ENCODE measurements around the gene KCNH5.

Gene KCNH5

GRCh38 chr14:62734831-62735230 lies 310.4 kb downstream of the KCNH5 start:
- no peak for FAIRE-seq

GRCh38 chr14:62722406-62722805 lies 322.9 kb downstream of the KCNH5 start:
- FAIRE-seq: no peak

DNA sequence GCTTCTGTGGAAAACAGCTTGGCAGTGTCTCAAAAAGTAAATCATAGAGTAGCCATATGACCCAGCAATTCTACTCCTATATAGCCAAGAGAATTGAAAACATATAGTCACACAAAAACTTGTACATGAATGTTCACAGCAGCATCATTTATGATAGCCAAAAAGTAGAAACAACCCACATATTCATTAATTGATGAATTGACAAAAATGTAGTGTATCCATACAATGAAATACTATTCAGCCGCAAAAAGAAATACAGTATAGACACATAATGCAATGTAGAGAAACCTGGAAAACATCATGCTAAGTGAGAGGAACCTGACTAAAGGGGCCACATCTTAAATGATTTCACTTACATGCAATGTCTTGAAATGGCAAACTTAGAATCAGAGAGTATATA lies 326.6 kb downstream of the KCNH5 start:
- no peak for FAIRE-seq

DNA sequence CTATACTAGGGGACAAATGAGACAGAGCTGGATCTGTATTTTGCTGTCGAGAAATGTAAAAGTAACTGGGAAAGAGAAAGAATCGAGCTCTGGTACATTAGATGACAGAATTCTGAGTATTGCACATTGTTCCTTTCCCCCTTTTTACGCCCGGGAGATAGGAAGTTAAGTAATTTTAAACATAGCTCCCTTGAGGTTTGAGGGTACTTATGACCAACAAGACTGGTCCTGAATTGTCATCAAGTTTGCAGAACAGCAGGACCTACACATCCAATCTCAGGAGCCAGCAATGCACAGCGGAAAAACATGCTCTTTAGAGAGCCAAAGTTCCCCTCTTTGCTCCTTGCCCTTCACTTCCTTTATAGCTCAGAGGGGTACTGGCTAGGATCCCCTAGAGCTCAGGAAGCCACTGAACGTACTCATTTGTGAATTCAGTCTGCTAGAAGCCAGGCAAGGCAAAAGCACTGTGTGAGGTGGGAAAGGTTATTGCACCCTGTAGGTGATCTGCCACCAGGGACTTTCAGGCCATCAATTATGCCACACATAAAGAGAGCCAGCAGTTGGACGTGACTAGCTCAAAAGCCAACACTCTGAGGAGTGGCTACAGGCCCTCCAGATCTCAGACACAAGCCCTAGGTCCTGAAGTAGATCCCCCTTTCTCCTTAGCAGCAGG lies 333.8 kb downstream of the KCNH5 start:
- FAIRE-seq: no peak

- FAIRE-seq: no peak
These were observed 334.4 kb downstream of the KCNH5 start for GRCh38 chr14:62710811-62711210.

- no peak for FAIRE-seq
These were observed 335.5 kb downstream of the KCNH5 start for GRCh38 chr14:62709773-62710172.

DNA sequence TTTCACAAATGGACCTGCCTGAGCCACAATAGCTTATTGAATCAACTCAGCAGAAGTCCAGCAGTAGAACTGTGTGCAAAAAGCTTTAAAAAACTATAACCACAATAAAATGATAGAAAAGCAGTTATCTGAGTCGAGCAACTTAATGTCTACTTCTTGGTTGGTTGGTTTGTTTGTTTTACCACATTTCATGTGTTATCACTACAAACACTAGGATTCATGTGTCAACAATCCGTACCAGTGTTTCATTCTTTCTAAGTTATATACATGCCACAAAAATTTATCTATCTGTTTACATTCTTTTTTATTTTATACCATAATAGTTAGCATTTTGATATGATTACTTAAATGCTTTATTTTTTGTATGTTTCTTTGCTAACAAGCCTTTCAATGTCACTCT lies 339.0 kb downstream of the KCNH5 start:
- FAIRE-seq: no peak

DNA sequence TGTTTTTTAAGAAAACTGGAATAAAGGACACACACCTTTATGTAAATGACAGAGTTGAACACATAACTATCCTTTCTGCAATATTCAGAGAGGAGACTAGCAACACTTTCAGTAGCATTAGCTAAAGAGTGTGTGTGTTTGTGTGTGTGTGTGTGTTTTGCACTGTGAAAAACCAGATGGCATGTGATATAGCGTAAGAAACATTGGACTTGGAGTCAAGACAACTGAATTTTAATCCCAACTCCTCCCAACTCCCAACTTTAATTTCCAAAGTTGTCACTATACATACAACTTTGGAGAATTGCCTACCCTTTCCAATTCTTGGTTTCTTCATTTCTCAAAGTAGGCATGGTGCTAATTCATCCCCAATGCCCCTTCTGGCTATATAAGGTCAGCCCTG lies 347.8 kb downstream of the KCNH5 start:
- FAIRE-seq: no peak

- FAIRE-seq: no peak
These were observed 348.3 kb downstream of the KCNH5 start for GRCh38 chr14:62696929-62697328.

DNA sequence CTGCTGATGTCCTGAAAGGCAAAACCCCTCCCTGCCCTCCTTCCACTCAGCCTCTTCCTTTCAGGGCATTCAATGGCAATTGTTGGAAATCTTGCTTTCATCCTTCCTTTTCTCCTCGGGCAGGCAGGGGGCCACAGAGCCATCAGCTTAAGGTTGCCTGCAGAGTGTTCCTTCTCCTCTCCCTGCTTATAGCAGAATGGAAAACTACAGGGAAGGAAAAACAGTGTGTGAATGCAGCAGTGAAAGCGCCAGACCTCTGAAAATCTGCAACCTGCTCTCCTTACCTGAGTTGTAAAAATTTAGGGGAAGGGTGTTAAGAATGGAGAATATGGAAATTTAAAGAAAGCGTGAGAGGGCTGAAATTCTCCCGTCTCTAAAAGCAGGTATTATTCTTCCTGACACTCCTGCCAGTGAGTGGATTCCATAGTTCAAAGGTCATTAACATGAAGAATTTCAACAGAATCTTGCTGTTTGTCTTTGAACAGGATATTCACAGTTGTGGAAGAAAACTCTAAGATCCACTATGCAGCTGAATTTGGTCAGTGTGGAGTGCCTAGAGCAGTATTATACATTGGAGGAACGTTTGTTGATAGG lies 348.8 kb downstream of the KCNH5 start:
- FAIRE-seq: no peak

GRCh38 chr14:62694075-62694474 lies 351.2 kb downstream of the KCNH5 start:
- FAIRE-seq: no peak

- no peak for FAIRE-seq
These were observed 352.7 kb downstream of the KCNH5 start for GRCh38 chr14:62692490-62693106.

- FAIRE-seq: no peak
These were observed 353.4 kb downstream of the KCNH5 start for GRCh38 chr14:62691647-62692489.

DNA sequence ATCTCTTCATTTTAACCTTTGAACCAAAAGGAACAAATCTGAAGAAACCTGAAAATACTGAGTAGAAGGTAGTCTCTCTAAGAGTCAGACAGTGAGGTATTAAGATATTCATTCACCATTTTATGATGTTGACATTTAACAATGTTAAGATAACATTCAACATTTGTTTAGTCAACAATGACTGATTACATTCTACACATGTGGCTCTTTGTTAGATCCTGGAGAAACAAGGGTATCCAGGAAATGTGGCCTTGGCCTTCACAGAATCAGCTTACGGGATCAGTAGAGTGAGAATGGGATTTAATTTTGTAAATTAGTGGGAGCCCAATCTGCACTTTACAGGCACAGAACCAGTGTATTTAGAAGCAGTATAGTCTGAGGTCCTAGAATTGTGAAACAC lies 355.5 kb downstream of the KCNH5 start:
- FAIRE-seq: no peak

- FAIRE-seq: no peak
These were observed 357.4 kb downstream of the KCNH5 start for GRCh38 chr14:62687818-62688217.

DNA sequence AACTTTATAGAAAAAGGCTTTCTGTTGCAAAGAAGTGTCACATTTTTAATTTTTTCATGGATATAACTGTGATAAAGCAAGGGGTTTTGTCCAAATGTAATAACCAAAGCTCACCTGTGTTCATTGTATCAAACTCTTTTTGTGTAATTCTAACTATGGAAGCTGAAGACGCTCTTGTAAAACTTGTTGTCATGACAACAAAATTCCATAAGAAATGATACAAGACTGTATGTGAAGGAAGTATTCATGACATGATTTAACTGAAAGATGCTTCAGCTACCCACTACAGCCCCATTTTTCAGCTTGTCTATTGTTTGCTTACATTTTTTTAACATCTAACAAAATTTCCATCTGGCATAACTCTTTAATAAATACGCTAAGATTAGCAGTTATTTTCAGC lies 360.9 kb downstream of the KCNH5 start:
- FAIRE-seq: no peak

GRCh38 chr14:62682208-62682607 lies 363.1 kb downstream of the KCNH5 start:
- no peak for FAIRE-seq

- no peak for FAIRE-seq
These were observed 370.6 kb downstream of the KCNH5 start for GRCh38 chr14:62674563-62675237.

DNA sequence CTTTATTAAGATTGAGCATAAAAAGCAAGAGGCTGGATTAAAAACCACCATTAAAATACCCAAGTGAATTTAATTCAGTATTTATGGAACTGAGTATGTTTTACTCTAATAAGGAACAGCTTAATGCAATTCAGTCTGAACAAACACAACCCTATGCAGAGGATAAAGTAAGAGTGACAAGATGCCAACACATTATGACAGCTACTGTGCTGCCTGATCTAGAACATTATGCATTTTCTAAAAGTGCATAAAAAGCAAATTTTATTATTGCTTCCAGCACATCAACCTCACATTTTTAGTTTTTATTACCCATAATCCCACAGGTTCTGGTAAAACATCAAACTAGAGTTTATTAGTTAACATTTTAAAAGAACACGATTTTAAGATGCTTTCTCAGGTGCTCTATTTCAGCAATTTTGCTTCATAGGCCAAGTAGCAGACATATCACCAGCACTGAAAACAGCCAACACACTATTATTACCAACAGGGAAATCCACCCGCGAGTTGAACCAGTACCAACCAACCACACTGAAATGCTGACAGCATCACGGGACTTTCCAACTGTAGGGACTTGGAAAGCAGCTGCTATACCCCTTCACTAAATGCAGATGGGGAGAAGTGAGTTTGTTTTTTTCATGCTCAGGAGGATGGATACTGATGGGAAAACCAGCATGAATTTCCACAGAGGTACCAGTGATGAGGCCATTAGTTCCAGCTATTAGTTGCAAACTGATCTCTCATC lies 372.1 kb downstream of the KCNH5 start:
- FAIRE-seq: no peak

- FAIRE-seq: no peak
These were observed 374.7 kb downstream of the KCNH5 start for GRCh38 chr14:62670526-62670925.

- no peak for FAIRE-seq
These were observed 377.8 kb downstream of the KCNH5 start for GRCh38 chr14:62667421-62667914.

DNA sequence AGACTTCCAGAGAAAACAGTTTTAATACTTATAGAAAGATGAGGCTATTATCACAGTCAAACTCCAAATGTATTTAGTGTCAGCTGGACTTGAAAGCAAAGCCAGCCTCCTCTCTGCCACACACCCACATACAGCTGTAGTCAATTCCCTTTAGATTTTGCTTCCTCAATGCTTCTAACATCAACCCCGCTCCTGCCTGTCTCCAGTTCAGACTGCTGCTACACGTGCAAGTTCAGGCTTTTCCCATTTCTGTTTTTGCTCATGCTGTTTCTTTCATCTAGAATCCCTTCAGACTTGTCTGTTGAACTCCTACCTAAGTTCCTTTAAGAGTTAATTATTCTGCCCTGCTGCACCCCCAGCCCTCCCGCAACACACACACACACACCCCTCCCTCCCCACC lies 380.0 kb downstream of the KCNH5 start:
- FAIRE-seq: no peak
